ENCODE results near the gene SSPN. TPM values are rescaled to one million over a fixed set of nuclear protein-coding genes. Genes with fewer than 3 reads are reported as not detected.

SSPN gene
- total RNA-seq, 1 donor from 2014 or later = 0.84 TPM

- H3K79me2 ChIP-seq (ENCODE audit: low read depth) = no peaks in the 10 kb centered on the region
- no peaks in the 10 kb centered on the region for H3F3A ChIP-seq (ENCODE audit: low read depth)
- no peaks in the 10 kb centered on the region for H3K36me3 ChIP-seq
- H3K9me3 Mint-ChIP-seq = no peaks in the 10 kb centered on the region
- H3K27ac Mint-ChIP-seq = no peak overlapping the region
- peaks cover 15% of the 10 kb centered on the region for H3K4me1 Mint-ChIP-seq
- H3K27ac ChIP-seq = no peak overlapping the region
- no peak overlapping the region for H3K9ac ChIP-seq
- no peak overlapping the region for H2AFZ ChIP-seq (replicated peaks)
- H3K4me3 ChIP-seq = no peak overlapping the region
- H3K27me3 ChIP-seq = peaks cover 62% of the 10 kb centered on the region
- H3K4me2 ChIP-seq = no peak overlapping the region
- no peaks in the 10 kb centered on the region for H3K36me3 Mint-ChIP-seq
- H4K20me1 ChIP-seq (ENCODE audit: low read depth) = no peaks in the 10 kb centered on the region
- no peak overlapping the region for H3K4me3 Mint-ChIP-seq
- TF ChIP-seq, protein P1, sequence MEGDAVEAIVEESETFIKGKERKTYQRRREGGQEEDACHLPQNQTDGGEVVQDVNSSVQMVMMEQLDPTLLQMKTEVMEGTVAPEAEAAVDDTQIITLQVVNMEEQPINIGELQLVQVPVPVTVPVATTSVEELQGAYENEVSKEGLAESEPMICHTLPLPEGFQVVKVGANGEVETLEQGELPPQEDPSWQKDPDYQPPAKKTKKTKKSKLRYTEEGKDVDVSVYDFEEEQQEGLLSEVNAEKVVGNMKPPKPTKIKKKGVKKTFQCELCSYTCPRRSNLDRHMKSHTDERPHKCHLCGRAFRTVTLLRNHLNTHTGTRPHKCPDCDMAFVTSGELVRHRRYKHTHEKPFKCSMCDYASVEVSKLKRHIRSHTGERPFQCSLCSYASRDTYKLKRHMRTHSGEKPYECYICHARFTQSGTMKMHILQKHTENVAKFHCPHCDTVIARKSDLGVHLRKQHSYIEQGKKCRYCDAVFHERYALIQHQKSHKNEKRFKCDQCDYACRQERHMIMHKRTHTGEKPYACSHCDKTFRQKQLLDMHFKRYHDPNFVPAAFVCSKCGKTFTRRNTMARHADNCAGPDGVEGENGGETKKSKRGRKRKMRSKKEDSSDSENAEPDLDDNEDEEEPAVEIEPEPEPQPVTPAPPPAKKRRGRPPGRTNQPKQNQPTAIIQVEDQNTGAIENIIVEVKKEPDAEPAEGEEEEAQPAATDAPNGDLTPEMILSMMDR (IDR thresholded peaks at IDR 0.05) = no peak
- TF ChIP-seq EZH2 (IDR thresholded peaks at IDR 0.05) (no peak), EZH2phosphoT487 (IDR thresholded peaks at IDR 0.05) (no peak)
- H3K27me3 Mint-ChIP-seq (ENCODE audit: insufficient read depth, low read depth) = no peaks in the 10 kb centered on the region
- no peak for DNase-seq (ENCODE audit: low spot score)
- H3K4me1 ChIP-seq = peaks cover 5% of the 10 kb centered on the region
- no peaks in the 10 kb centered on the region for H3K9me3 ChIP-seq (ENCODE audit: low read depth)
Observed at GRCh38 chr12:26197832-26198231, 2.5 kb downstream of the SSPN start.

DNA sequence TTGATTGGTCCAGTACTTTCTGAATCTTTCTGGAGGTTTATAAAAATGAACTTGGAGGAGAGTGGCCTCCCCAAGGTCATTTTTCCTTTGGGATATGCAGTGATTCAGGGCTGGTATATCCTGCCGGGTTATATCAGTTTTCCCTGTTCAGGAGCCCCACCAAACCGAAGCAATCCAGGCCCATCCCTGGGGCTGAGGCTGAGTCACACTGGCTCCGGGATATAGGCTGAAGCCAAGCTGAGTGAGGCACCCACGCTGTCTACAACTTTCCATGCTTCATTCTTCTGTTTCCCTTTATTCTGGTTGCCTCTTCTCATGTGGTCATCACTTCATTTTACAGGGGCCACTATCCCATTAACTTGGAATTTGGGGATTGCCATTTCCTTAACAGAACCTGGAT lies 3.4 kb downstream of the SSPN start:
- peaks cover 15% of the 10 kb centered on the region for H3K4me1 Mint-ChIP-seq
- H4K20me1 ChIP-seq (ENCODE audit: low read depth) = no peaks in the 10 kb centered on the region
- TF ChIP-seq, protein P1 (IDR thresholded peaks at IDR 0.05) = no peak
- TF ChIP-seq EZH2 (IDR thresholded peaks at IDR 0.05) (no peak), EZH2phosphoT487 (IDR thresholded peaks at IDR 0.05) (no peak)
- H3K9me3 Mint-ChIP-seq = no peaks in the 10 kb centered on the region
- H3K4me3 Mint-ChIP-seq = no peak overlapping the region
- H3K27ac Mint-ChIP-seq = no peak overlapping the region
- H3K27me3 Mint-ChIP-seq (ENCODE audit: insufficient read depth, low read depth) = no peaks in the 10 kb centered on the region
- no peaks in the 10 kb centered on the region for H3K9me3 ChIP-seq (ENCODE audit: low read depth)
- no peak overlapping the region for H3K4me2 ChIP-seq
- H3K4me1 ChIP-seq = peaks cover 5% of the 10 kb centered on the region
- no peaks in the 10 kb centered on the region for H3K79me2 ChIP-seq (ENCODE audit: low read depth)
- DNase-seq (ENCODE audit: low spot score) = no peak
- H3K36me3 ChIP-seq = no peaks in the 10 kb centered on the region
- no peaks in the 10 kb centered on the region for H3F3A ChIP-seq (ENCODE audit: low read depth)
- H2AFZ ChIP-seq (replicated peaks) = no peak overlapping the region
- no peak overlapping the region for H3K27ac ChIP-seq
- H3K36me3 Mint-ChIP-seq = no peaks in the 10 kb centered on the region
- no peak overlapping the region for H3K9ac ChIP-seq
- no peak overlapping the region for H3K4me3 ChIP-seq
- peaks cover 53% of the 10 kb centered on the region for H3K27me3 ChIP-seq

- Mint-ChIP-seq H3K36me3 (no peaks in the 10 kb centered on the region), H3K27ac (no peak overlapping the region), H3K27me3 (ENCODE audit: insufficient read depth, low read depth) (no peaks in the 10 kb centered on the region), H3K4me1 (peaks cover 23% of the 10 kb centered on the region), H3K9me3 (no peaks in the 10 kb centered on the region), H3K4me3 (no peak overlapping the region)
- Histone ChIP-seq H3K79me2 (ENCODE audit: low read depth) (no peaks in the 10 kb centered on the region), H2AFZ (replicated peaks) (no peak overlapping the region), H3K9ac (no peak overlapping the region), H3K27me3 (peaks cover 7% of the 10 kb centered on the region), H3K9me3 (ENCODE audit: low read depth) (no peaks in the 10 kb centered on the region), H4K20me1 (ENCODE audit: low read depth) (no peaks in the 10 kb centered on the region), H3K4me1 (no peaks in the 10 kb centered on the region), H3K4me2 (no peak overlapping the region), H3K27ac (no peak overlapping the region), H3K36me3 (no peaks in the 10 kb centered on the region), H3F3A (ENCODE audit: low read depth) (no peaks in the 10 kb centered on the region), H3K4me3 (no peak overlapping the region)
- DNase-seq (ENCODE audit: low spot score) = no peak
- no peak for TF ChIP-seq EZH2phosphoT487 (IDR thresholded peaks at IDR 0.05)
- no peak for TF ChIP-seq EZH2 (IDR thresholded peaks at IDR 0.05)
Observed at GRCh38 chr12:26203167-26203780, 7.9 kb downstream of the SSPN start.

- H3K27ac Mint-ChIP-seq = peak overlapping the region; percentile 89
- Histone ChIP-seq H3K4me2 (no peak overlapping the region), H3K27ac (no peak overlapping the region)
Observed at GRCh38 chr12:26204612-26205289, 9.4 kb downstream of the SSPN start.

More at GRCh38 chr12:26204612-26205289, 9.4 kb downstream of the SSPN start:
- no peaks in the 10 kb centered on the region for H3K79me2 ChIP-seq (ENCODE audit: low read depth)
- no peaks in the 10 kb centered on the region for H3F3A ChIP-seq (ENCODE audit: low read depth)
- Mint-ChIP-seq H3K9me3 (no peaks in the 10 kb centered on the region), H3K27me3 (ENCODE audit: insufficient read depth, low read depth) (no peaks in the 10 kb centered on the region), H3K4me1 (peaks cover 23% of the 10 kb centered on the region), H3K4me3 (no peak overlapping the region), H3K36me3 (no peaks in the 10 kb centered on the region)
- no peaks in the 10 kb centered on the region for H3K4me1 ChIP-seq
- peaks cover 4% of the 10 kb centered on the region for H3K27me3 ChIP-seq
- TF ChIP-seq EZH2phosphoT487 (IDR thresholded peaks at IDR 0.05) (no peak), EZH2 (IDR thresholded peaks at IDR 0.05) (no peak)
- TF ChIP-seq, protein P1 (IDR thresholded peaks at IDR 0.05) = no peak
- no peaks in the 10 kb centered on the region for H3K36me3 ChIP-seq
- DNase-seq (ENCODE audit: low spot score) = no peak
- no peak overlapping the region for H3K9ac ChIP-seq
- H2AFZ ChIP-seq (replicated peaks) = no peak overlapping the region
- H4K20me1 ChIP-seq (ENCODE audit: low read depth) = no peaks in the 10 kb centered on the region
- no peaks in the 10 kb centered on the region for H3K9me3 ChIP-seq (ENCODE audit: low read depth)
- no peak overlapping the region for H3K4me3 ChIP-seq
